ENCODE results near the gene DHFR. TPM values are rescaled to one million over a fixed set of nuclear protein-coding genes. Genes with fewer than 3 reads are reported as not detected.

Gene DHFR
- total and polyA plus RNA-seq, 2 of the 8 experiments (the other 6 are each of a cell fraction or from before 2014, with no cell fraction given), result 46.4 to 88.9 TPM

GRCh38 chr5:80654391-80655230 is at the start of gene DHFR, which contains the start of gene MSH3 (continued):
- TF ChIP-seq ATF3 (IDR thresholded peaks at IDR 0.05; ENCODE audit: insufficient read depth, low read depth, low read length) (no peak), PHF8 (conservative IDR thresholded peaks at IDR 0.05; ENCODE audit: low read depth, low read length) (peak; percentile 100), ASH2L (IDR thresholded peaks at IDR 0.05; ENCODE audit: low read length) (peak; percentile 92), POLR2AphosphoS5 (IDR thresholded peaks at IDR 0.05; ENCODE audit: low read depth, low read length) (peak; percentile 61; the same call in 1 of the 2 replicates)
